Adipocyte (in vitro differentiated cells): ENCODE data around the gene ANKRD30B.
"Not testable (repeated sequence)": the region's sequence is repeated elsewhere in the genome, so short reads cannot be mapped to it uniquely, and the experiment has no call there.

ENCODE experiments used
- DNase-seq: peaks from one replicate; pipeline ENCODE4 v3.0.0-alpha.2; 2015; ENCODE audit warnings: low read depth
- H3K27me3 ChIP-seq: replicated peaks from 2 replicates; pipeline ENCODE4 v1.7.0; 2013; ENCODE audit warnings: mild to moderate bottlenecking, low read length, moderate library complexity; ENCODE audit not compliant: control insufficient read depth, insufficient read depth
- H3K36me3 ChIP-seq: 2 replicates; pipeline ENCODE4 v1.7.0; 2013; ENCODE audit warnings: low read length, mild to moderate bottlenecking, moderate library complexity; ENCODE audit not compliant: control insufficient read depth, insufficient read depth, severe bottlenecking
- H3K4me1 ChIP-seq: 2 replicates; pipeline ENCODE4 v1.7.0; 2013; ENCODE audit warnings: mild to moderate bottlenecking, low read length, moderate library complexity; ENCODE audit not compliant: control insufficient read depth, insufficient read depth
- H3K4me3 ChIP-seq: 2 replicates; pipeline ENCODE4 v1.7.0; 2013; ENCODE audit warnings: mild to moderate bottlenecking, low read length, moderate library complexity
- H3K9ac ChIP-seq: 2 replicates; pipeline ENCODE4 v1.7.0; 2013; ENCODE audit warnings: mild to moderate bottlenecking, low read length, moderate library complexity
- H3K9me3 ChIP-seq: 2 replicates; pipeline ENCODE4 v1.7.0; 2013; ENCODE audit warnings: mild to moderate bottlenecking, low read length, moderate library complexity; ENCODE audit not compliant: control insufficient read depth

Gene ANKRD30B

GRCh38 chr18:14747513-14748474 lies at the start of gene ANKRD30B:
TSS of gene ANKRD30B (plus strand) at chr18:14748172. CDS start at chr18:14748420, 248 bp downstream.
- no peak within 1 kb of the TSS for H3K9ac ChIP-seq
- no peaks in the 10 kb centered on the region for H3K36me3 ChIP-seq
- no peaks in the 10 kb centered on the region for H3K27me3 ChIP-seq
- peak within 1 kb of the TSS; percentile 44 for H3K4me3 ChIP-seq
- no peak for DNase-seq
- H3K9me3 ChIP-seq: no peaks in the 10 kb centered on the region
- H3K4me1 ChIP-seq: no peaks in the 10 kb centered on the region

- H3K9me3 ChIP-seq, H3K4me1 ChIP-seq, H3K4me3 ChIP-seq, H3K9ac ChIP-seq, H3K36me3 ChIP-seq, DNase-seq, H3K27me3 ChIP-seq: not testable (repeated sequence)
These were observed 46.5 kb upstream of the ANKRD30B start for GRCh38 chr18:14701286-14702040.

GRCh38 chr18:14709761-14710160 lies 38.2 kb upstream of the ANKRD30B start:
- not testable (repeated sequence) for H3K4me1 ChIP-seq, DNase-seq, H3K9ac ChIP-seq, H3K4me3 ChIP-seq, H3K27me3 ChIP-seq, H3K9me3 ChIP-seq, H3K36me3 ChIP-seq

DNA sequence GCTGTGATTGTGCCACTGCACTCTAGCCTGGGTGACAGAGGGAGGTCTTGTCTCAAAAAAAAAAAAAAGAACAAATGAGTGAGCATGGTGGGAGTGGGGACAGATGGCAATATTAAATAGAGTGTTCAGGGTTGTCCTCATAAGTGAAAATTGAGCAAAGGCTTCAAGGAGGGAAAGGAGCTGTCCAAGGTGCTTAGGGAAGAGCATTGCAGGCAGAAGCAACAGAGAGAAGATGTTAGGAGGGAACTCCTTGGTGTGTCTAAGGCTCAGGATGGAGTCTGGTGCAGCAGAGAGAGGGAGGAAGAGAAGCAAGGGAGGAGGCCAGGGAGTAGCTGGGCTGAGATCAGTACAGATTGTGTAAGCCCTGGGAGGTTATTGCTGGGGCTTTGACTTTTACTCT lies 26.4 kb upstream of the ANKRD30B start:
- H3K9ac ChIP-seq, H3K27me3 ChIP-seq, H3K36me3 ChIP-seq, H3K4me3 ChIP-seq, H3K4me1 ChIP-seq, DNase-seq, H3K9me3 ChIP-seq: not testable (repeated sequence)

DNA sequence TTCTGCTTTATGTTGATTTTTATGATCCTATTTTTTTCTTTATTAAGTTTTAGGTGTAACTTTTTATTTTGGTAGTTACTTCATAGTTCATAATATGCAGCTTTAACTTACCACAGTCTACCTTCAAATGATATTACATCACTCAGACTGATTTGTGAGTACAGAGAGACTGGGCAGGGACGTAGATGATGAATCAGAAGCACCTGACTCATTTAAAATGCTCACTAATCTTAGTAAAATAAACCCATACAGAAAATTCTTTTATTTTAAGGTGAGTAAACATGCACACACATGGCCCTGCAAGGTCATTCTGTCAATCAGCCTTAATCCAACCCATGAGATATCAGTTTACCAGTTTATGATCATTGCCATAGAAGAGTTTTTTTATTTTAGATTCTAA lies 8.9 kb upstream of the ANKRD30B start:
- H3K9ac ChIP-seq, H3K4me1 ChIP-seq: not testable (repeated sequence)

DNA sequence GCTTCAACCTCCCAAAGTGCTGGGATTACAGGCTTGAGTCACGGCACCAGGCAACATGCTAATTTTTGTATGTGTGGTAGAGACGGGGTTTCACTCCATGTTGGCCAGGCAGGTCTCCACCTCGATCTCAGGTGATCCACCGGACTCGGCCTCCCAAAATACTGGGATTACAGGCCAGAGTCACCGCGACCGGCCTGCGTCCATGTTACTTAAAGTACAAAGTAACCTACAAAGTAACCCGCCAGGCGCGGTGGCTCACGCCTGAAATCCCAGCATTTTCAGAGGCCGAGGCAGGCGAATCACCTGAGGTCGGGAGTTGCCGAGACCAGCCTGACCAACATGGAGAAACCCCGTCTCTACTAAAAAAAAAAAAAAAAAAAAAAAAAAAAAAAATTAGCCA lies 1.1 kb upstream of the ANKRD30B start:
- H3K4me3 ChIP-seq: no peak overlapping the region
- DNase-seq: no peak
- H3K9me3 ChIP-seq: no peaks in the 10 kb centered on the region
- no peaks in the 10 kb centered on the region for H3K27me3 ChIP-seq
- no peaks in the 10 kb centered on the region for H3K4me1 ChIP-seq
- no peaks in the 10 kb centered on the region for H3K36me3 ChIP-seq
- no peak overlapping the region for H3K9ac ChIP-seq

More for the DNA sequence above, 8.9 kb upstream of the ANKRD30B start:
- not testable (repeated sequence) for H3K9me3 ChIP-seq, DNase-seq, H3K36me3 ChIP-seq, H3K4me3 ChIP-seq, H3K27me3 ChIP-seq

DNA sequence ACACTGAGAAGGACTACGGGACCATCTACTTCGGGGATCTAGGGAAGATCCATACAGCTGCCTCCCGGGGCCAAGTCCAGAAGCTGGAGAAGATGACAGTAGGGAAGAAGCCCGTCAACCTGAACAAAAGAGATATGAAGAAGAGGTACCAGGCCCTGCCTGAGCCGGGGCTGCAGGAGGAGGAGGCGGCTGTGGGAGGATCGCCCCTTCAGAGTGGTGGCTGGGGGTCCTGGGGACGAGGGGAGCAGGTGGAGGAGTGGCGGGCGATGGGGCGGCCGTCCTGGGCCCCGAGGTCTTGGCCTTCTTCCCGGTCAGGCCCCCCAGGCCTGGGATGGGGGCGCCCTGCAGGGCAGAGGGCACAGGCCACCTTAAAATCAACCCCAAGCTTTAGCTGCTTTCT lies 524 bp downstream of the ANKRD30B start:
- Histone ChIP-seq H3K9ac (no peak overlapping the region), H3K9me3 (no peaks in the 10 kb centered on the region), H3K4me1 (no peaks in the 10 kb centered on the region), H3K27me3 (no peaks in the 10 kb centered on the region), H3K4me3 (peak overlapping the region; percentile 44), H3K36me3 (no peaks in the 10 kb centered on the region)
- DNase-seq: no peak

- not testable (repeated sequence) for H3K36me3 ChIP-seq, DNase-seq, H3K9me3 ChIP-seq, H3K4me1 ChIP-seq, H3K27me3 ChIP-seq, H3K9ac ChIP-seq, H3K4me3 ChIP-seq
These were observed 15.6 kb downstream of the ANKRD30B start for GRCh38 chr18:14763566-14763965.

- Histone ChIP-seq H3K36me3 (no peaks in the 10 kb centered on the region), H3K4me3 (no peak overlapping the region), H3K9ac (no peak overlapping the region), H3K27me3 (no peaks in the 10 kb centered on the region), H3K4me1 (no peaks in the 10 kb centered on the region), H3K9me3 (no peaks in the 10 kb centered on the region)
- no peak for DNase-seq
These were observed 19.5 kb downstream of the ANKRD30B start for GRCh38 chr18:14767474-14767873.

- Histone ChIP-seq H3K4me3 (no peak overlapping the region), H3K27me3 (no peaks in the 10 kb centered on the region), H3K36me3 (no peaks in the 10 kb centered on the region), H3K9ac (no peak overlapping the region), H3K4me1 (no peaks in the 10 kb centered on the region), H3K9me3 (no peaks in the 10 kb centered on the region)
- DNase-seq: no peak
These were observed 20.3 kb downstream of the ANKRD30B start for GRCh38 chr18:14768241-14768640.

DNA sequence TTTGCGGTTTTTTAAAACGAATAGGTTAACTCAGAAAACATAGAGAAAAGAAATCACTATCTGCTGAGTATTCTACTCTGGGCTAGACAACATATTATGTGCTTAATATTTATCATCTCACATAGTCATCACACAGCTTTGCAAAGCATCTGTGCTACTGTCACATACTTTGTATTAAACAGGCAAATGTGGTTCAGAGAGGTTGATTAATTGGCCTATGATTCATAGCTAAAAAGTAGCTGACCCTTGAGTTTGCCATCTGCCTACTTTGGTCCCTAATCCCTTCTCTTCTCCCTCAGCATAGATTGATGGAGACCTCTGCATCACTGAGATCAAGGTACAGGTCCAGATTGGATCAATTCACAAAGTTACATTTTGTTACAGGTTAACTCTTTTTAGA lies 21.4 kb downstream of the ANKRD30B start:
- Histone ChIP-seq H3K4me1 (no peaks in the 10 kb centered on the region), H3K27me3 (no peaks in the 10 kb centered on the region), H3K4me3 (no peak overlapping the region), H3K9ac (no peak overlapping the region), H3K9me3 (no peaks in the 10 kb centered on the region), H3K36me3 (no peaks in the 10 kb centered on the region)
- DNase-seq: no peak
